Muscle layer of colon (tissue), 2 donors: ENCODE data around the gene SH2B2.
"Not testable (repeated sequence)": the region's sequence is repeated elsewhere in the genome, so short reads cannot be mapped to it uniquely, and the experiment has no call there.

ENCODE experiments used
- H3K27ac ChIP-seq: one replicate; pipeline ENCODE4 v1.7.0; 2013; ENCODE audit warnings: low read depth, mild to moderate bottlenecking, low read length, moderate library complexity
- H3K27me3 ChIP-seq, 2 donors: one replicate each; pipeline ENCODE4 v1.7.0; 2013; ENCODE audit warnings: low read length in 2 of 2, mild to moderate bottlenecking in 2 of 2; ENCODE audit not compliant: insufficient read depth in 2 of 2, control insufficient read depth in 1 of 2
- H3K36me3 ChIP-seq: one replicate; pipeline ENCODE4 v1.7.0; 2013; ENCODE audit warnings: mild to moderate bottlenecking, low read length; ENCODE audit not compliant: insufficient read depth
- H3K4me1 ChIP-seq: one replicate; pipeline ENCODE4 v1.7.0; 2013; ENCODE audit warnings: mild to moderate bottlenecking, low read length; ENCODE audit not compliant: insufficient read depth
- H3K4me3 ChIP-seq, 2 donors: one replicate each; pipeline ENCODE4 v1.7.0; 2013; ENCODE audit warnings: low read length in 2 of 2, low read depth in 1 of 2, mild to moderate bottlenecking in 1 of 2, moderate library complexity in 1 of 2
- H3K9ac ChIP-seq: one replicate; pipeline ENCODE4 v1.7.0; 2013; ENCODE audit warnings: low read length
- H3K9me3 ChIP-seq: one replicate; pipeline ENCODE4 v1.7.0; 2013; ENCODE audit warnings: mild to moderate bottlenecking, low read length
- donor health status: abdominal sarcoma.
- donor health status: Adenocarcinoma of cecum.

The SH2B2 gene

GRCh38 chr7:102291056-102291915 lies 4.6 kb downstream of the SH2B2 start:
- H3K9me3 ChIP-seq, result no peaks in the 10 kb centered on the region
- H3K27me3 ChIP-seq, result peaks cover 0 to 11% of the 10 kb centered on the region in 2 donors
- no peak overlapping the region for H3K9ac ChIP-seq
- H3K36me3 ChIP-seq, result no peaks in the 10 kb centered on the region
- H3K4me3 ChIP-seq, result no peak overlapping the region
- H3K27ac ChIP-seq, result no peak overlapping the region
- peaks cover 9% of the 10 kb centered on the region for H3K4me1 ChIP-seq

- Histone ChIP-seq H3K36me3 (no peaks in the 10 kb centered on the region), H3K27ac (no peak overlapping the region), H3K4me3 (no peak overlapping the region), H3K27me3 (peaks cover 0 to 11% of the 10 kb centered on the region in 2 donors), H3K9me3 (no peaks in the 10 kb centered on the region), H3K4me1 (peaks cover 9% of the 10 kb centered on the region), H3K9ac (no peak overlapping the region)
These were observed 5.2 kb downstream of the SH2B2 start for GRCh38 chr7:102291916-102292267.

- H3K36me3 ChIP-seq, result no peaks in the 10 kb centered on the region
- H3K4me3 ChIP-seq, result no peak overlapping the region
- H3K4me1 ChIP-seq, result peaks cover 4% of the 10 kb centered on the region
- no peaks in the 10 kb centered on the region for H3K9me3 ChIP-seq
- H3K27ac ChIP-seq, result no peak overlapping the region
- no peak overlapping the region for H3K9ac ChIP-seq
- peaks cover 0 to 11% of the 10 kb centered on the region in 2 donors for H3K27me3 ChIP-seq
These were observed 6.4 kb downstream of the SH2B2 start for GRCh38 chr7:102292813-102293798.

- Histone ChIP-seq H3K36me3 (no peaks in the 10 kb centered on the region), H3K9ac (no peak overlapping the region), H3K4me1 (no peaks in the 10 kb centered on the region), H3K27me3 (peaks cover 0 to 11% of the 10 kb centered on the region in 2 donors), H3K4me3 (no peak overlapping the region), H3K27ac (no peak overlapping the region), H3K9me3 (no peaks in the 10 kb centered on the region)
These were observed 7.9 kb downstream of the SH2B2 start for GRCh38 chr7:102294589-102294988.

- H3K27ac ChIP-seq, result no peak overlapping the region
- no peaks in the 10 kb centered on the region for H3K36me3 ChIP-seq
- peaks cover 0 to 11% of the 10 kb centered on the region in 2 donors for H3K27me3 ChIP-seq
- no peaks in the 10 kb centered on the region for H3K4me1 ChIP-seq
- H3K9me3 ChIP-seq, result no peaks in the 10 kb centered on the region
- H3K4me3 ChIP-seq, result no peak overlapping the region
- no peak overlapping the region for H3K9ac ChIP-seq
These were observed 8.9 kb downstream of the SH2B2 start for GRCh38 chr7:102295346-102296178.

GRCh38 chr7:102296179-102296438 lies 9.4 kb downstream of the SH2B2 start:
- peaks cover 0 to 11% of the 10 kb centered on the region in 2 donors for H3K27me3 ChIP-seq

GRCh38 chr7:102296514-102296913 lies 9.8 kb downstream of the SH2B2 start:
- no peaks in the 10 kb centered on the region for H3K9me3 ChIP-seq
- H3K36me3 ChIP-seq, result no peaks in the 10 kb centered on the region
- no peak overlapping the region for H3K9ac ChIP-seq
- no peaks in the 10 kb centered on the region for H3K4me1 ChIP-seq
- H3K27me3 ChIP-seq, result peaks cover 0 to 10% of the 10 kb centered on the region in 2 donors
- no peak overlapping the region for H3K27ac ChIP-seq
- H3K4me3 ChIP-seq, result no peak overlapping the region

More at GRCh38 chr7:102296179-102296438, 9.4 kb downstream of the SH2B2 start:
- Histone ChIP-seq H3K9ac (no peak overlapping the region), H3K9me3 (no peaks in the 10 kb centered on the region), H3K4me1 (no peaks in the 10 kb centered on the region), H3K27ac (no peak overlapping the region), H3K4me3 (no peak overlapping the region), H3K36me3 (no peaks in the 10 kb centered on the region)

- no peaks in the 10 kb centered on the region for H3K9me3 ChIP-seq
- H3K4me1 ChIP-seq, result no peaks in the 10 kb centered on the region
- H3K36me3 ChIP-seq, result no peaks in the 10 kb centered on the region
- H3K27ac ChIP-seq, result no peak overlapping the region
- H3K4me3 ChIP-seq, result no peak overlapping the region
- H3K27me3 ChIP-seq, result peaks cover 0 to 4% of the 10 kb centered on the region in 2 donors
- H3K9ac ChIP-seq, result no peak overlapping the region
These were observed 11.0 kb downstream of the SH2B2 start for GRCh38 chr7:102297487-102298218.

- Histone ChIP-seq H3K4me1 (no peaks in the 10 kb centered on the region), H3K27me3 (no peaks in the 10 kb centered on the region), H3K36me3 (no peaks in the 10 kb centered on the region), H3K27ac (no peak overlapping the region), H3K9me3 (no peaks in the 10 kb centered on the region), H3K4me3 (no peak overlapping the region), H3K9ac (no peak overlapping the region)
These were observed 14.1 kb downstream of the SH2B2 start for GRCh38 chr7:102300643-102301221.

GRCh38 chr7:102301367-102301766 lies 14.7 kb downstream of the SH2B2 start:
- not testable (repeated sequence) for H3K9me3 ChIP-seq, H3K4me1 ChIP-seq, H3K4me3 ChIP-seq, H3K27ac ChIP-seq, H3K9ac ChIP-seq, H3K27me3 ChIP-seq, H3K36me3 ChIP-seq
